ENCODE results near the gene CLDN7.
A peak's percentile ranks its signal among the peaks of the same experiment; 100 is the strongest.

The CLDN7 gene

GRCh38 chr17:7221278-7222092, 40.8 kb downstream of the CLDN7 start:
- no peak for DNase-seq

- DNase-seq: peak in 14 of 51 donors; percentile 18 to 47 (median 31)
These were observed 41.5 kb downstream of the CLDN7 start for GRCh38 chr17:7220593-7221277.

- DNase-seq: peak in 50 of 51 donors; percentile 49 to 94 (median 85)
These were observed 42.3 kb downstream of the CLDN7 start, which contains the start of the genes ACADVL and DLG4 for GRCh38 chr17:7219812-7220592. ACADVL (plus strand) TSS chr17:7219938; CDS start chr17:7219985, 47 bp downstream. DLG4 (minus strand) TSS chr17:7219836.

DNA sequence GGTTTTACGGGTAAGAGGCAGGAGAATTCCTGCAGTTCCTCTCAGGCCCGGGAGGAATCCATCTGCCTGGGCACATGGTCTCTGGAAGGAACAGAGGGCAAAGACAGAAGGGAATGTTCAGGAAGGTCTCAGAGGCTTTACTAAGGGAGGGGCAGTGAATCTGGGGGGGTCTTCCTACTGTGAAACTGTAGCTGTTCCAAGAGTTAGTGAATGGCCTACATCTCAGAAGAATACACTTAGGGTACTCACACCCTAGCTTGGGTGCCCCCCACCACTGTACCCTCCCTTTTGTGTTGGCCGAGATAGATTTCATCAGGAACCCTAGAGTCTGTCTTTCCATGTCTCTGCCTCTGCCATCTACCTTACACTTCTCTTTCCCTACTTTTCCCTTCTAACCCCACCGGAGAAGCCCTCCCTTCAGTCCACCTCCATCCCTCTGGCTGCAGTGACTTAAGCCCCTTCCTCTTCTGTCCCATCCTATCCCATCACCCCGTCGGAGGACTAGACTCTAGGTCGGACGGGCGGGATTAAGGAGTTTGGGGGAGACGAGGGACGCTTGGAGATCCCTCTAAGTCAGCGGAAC, 43.0 kb downstream of the CLDN7 start:
- DNase-seq: no peak

DNA sequence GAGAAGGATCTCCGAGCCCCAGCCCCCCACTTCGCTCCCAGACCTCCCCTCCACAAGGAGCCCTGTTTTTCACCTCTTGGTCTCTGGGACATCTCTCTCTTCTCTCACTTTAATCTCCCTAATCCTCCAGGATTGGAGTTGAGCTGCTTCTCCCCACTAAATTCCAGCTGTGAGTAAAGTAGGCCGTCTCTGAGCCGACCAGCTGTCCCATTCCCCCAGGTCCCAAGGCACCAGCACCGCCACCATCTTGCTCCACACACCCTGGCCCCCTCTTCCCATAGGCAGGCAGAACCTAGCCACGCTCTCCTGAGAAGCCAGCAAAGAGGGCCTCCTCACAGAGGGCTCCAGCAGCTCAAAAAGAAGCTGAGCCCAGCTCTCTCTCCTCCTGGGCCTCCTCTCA, 43.5 kb downstream of the CLDN7 start:
- DNase-seq: no peak

GRCh38 chr17:7218166-7218565, 44.1 kb downstream of the CLDN7 start:
- no peak for DNase-seq

GRCh38 chr17:7217113-7217987, 44.9 kb downstream of the CLDN7 start:
- peak in 25 of 51 donors; percentile 12 to 67 (median 39) for DNase-seq

DNA sequence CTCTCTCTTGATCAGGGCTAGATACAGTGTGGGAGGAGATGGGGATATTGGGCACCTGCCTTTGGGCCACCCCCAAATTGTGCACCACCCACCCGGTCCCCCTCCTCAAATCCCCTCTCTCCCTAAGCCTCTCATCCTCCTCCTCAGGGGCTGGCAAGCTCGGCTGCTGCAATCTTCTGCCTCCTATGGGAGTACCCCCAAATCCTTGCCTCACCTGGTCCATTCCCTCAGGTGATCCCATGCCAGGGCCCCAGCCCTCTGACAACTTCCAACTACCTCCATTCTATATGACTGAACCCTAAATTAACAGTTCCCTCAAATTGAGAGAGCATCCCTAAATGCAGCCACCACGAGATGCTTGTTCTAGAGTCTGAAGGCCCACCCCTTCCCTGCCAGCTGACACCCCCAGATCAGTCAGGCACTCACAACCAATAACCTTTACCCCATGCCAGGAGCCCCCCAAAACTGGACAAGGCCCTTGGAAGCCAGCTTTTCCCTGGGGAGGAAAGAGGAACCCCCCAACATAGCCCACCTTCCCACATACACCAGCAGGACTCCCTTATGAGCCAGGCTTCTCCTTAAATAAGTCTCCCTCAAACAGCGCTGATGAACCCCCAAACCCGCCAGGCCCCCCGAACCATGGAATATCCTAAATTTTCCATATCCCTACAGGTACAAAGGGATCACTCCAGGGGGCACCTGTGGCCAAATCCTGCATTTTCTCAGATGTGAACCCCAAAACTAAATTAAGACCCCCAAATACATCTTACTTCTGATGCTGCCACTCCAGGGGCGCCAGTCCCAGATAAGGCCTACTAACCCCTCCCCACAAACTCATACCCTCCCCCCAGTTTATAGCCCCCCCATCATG, 45.8 kb downstream of the CLDN7 start:
- peak in 2 of 51 donors; percentile 11 to 19 for DNase-seq

DNA sequence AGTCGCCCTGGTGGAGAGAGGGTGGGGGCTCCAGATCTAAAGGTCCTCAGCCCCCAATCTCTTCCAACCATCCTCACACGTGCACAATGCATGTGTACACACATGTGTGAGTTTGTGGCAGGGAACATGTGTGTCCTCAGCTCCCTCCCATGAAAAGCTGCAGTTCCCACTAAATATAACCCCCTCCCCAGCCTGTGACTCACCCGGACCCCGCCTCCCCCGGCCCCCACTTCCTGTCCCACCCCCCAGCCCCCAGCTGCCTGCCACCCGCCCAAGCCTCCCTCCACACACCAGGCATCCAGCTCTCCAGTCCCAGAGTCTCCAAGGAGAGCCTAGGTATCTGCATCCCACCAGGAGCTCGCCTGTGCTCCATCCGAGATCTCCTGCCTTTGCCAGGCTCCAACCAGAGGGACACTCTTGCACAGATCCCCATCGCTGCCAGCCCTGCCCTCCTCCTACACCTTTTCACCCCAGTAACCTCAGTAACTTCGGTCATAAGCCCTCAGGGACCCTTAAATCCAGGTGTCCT, 46.6 kb downstream of the CLDN7 start:
- DNase-seq: peak in 2 of 51 donors; percentile 13 to 14

GRCh38 chr17:7215136-7215638, 47.1 kb downstream of the CLDN7 start:
- DNase-seq: peak in 4 of 51 donors; percentile 52 to 87 (median 59)

GRCh38 chr17:7214300-7215135, 47.8 kb downstream of the CLDN7 start:
- peak; percentile 58 to 98 (median 95) for DNase-seq

DNA sequence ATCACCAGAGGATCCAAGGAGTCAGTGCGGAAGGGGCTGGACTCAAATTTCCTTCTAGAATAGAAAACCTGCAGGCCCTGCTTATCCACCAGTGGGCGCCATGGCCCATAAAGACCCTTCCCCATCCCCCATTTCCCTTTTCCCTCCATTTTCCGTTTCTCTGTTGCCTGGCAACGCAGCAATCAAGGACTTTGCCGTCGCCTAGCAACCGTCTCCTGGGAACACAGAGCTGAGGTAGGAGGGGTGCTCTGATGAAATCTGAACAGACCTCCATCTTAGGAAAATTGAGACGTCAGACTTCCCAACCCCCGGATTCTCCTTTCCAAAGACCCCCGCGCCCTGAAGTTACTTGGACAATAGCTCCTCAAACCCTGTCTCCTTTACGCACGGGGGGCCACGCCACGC, 48.4 kb downstream of the CLDN7 start:
- peak in 32 of 51 donors; percentile 56 to 90 (median 74) for DNase-seq

DNA sequence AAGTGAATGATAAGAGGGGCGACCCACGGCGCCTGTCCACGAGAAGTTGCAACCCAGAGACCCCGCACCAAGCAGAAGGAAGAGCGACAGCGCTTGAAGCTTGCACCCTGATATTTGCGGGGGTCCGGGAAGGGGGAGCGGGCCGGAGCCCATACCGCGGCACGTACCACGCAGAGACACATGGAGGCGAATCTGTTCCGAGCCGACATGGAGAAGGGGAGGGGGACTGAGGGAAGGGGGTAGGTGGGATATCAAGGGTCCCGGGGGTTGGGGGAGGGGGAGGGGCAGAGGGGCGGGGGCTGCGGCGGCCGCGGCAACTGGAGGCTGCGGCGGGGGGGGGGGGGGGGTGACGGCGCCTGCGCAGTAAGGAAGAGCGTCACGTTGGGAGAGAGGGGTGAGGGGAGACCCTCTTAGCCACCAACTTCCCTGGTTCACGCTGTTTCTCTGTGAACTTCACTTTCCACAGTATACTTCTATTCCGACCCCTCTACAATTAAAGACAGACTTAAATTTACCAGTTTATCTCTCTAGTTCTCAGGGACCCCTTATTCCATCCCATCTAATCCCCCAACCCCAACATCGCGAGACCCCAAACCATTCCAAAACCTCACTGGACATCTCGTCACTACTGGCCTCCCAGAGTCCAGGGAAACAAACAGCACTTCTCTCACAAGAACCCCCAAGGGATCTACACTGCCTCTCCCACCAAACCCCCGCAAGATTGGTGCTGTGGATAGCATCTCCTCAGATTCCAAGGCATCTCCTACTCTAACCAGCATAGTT, 50.6 kb downstream of the CLDN7 start:
- DNase-seq: no peak

All from hypothalamus (tissue), 51 donors.